ENCODE results near the gene CYP2A6. TPM values are rescaled to one million over a fixed set of nuclear protein-coding genes. Genes with fewer than 3 reads are reported as not detected.
"Not testable (repeated sequence)": the region's sequence is repeated elsewhere in the genome, so short reads cannot be mapped to it uniquely, and the experiment has no call there.

CYP2A6 gene, protein sequence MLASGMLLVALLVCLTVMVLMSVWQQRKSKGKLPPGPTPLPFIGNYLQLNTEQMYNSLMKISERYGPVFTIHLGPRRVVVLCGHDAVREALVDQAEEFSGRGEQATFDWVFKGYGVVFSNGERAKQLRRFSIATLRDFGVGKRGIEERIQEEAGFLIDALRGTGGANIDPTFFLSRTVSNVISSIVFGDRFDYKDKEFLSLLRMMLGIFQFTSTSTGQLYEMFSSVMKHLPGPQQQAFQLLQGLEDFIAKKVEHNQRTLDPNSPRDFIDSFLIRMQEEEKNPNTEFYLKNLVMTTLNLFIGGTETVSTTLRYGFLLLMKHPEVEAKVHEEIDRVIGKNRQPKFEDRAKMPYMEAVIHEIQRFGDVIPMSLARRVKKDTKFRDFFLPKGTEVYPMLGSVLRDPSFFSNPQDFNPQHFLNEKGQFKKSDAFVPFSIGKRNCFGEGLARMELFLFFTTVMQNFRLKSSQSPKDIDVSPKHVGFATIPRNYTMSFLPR
- 10 to 100 TPM in 1 of 6 donors, 1 to 10 TPM in 4, not detected in 1; 1.5 to 11.6 (median 2.9) TPM for total RNA-seq

DNA sequence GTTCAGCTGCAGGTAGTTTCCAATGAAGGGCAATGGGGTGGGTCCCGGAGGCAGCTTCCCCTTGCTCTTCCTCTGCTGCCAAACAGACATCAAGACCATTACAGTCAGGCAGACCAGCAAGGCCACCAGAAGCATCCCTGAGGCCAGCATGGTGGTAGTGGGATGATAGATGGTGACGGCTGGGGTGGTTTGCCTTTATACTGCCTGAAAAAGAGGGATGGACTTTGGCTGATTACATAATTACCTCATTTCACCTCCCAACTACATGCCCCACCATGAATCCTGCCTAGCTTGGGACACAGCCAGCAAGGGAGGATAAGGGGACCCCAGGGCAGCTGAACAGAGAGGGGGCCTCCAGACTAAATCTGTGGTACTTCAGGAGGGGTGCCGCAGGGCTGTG lies at the start of gene CYP2A6:
CYP2A6 (minus strand) TSS at position 171 of the 400 bp plus-strand sequence; CDS start at position 150, 21 bp downstream.
- not testable (repeated sequence) for H3K9me3 ChIP-seq; H3K4me3 ChIP-seq; H3K36me3 ChIP-seq; ATAC-seq (ENCODE audit: low FRiP score in 2 of 2); H3K4me1 ChIP-seq; DNase-seq; H3K27me3 ChIP-seq; H3K27ac ChIP-seq
- whole genome bisulfite sequencing, 2 donors: 85 to 88% methylated on average over 2 to 3 of the region's 3 CpGs

DNA sequence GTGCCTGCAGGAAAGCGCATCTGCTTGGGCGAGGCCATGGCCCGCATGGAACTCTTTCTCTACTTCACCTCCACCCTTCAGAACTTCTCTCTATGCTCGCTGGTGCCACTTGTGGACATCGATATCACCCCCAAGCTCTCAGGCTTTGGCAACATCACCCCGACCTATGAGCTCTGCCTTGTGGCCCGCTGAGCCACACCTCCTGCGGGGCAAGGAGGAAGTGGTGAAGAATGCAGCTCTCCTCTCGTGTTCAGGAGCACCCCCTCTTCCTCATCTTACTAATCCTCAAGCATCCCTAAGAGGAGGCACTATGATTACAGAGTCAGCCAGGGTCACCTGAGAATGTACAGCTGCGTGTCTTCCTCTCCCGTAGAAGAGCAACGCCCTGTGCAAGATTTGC lies 49.7 kb upstream of the CYP2A6 start:
- H3K36me3 ChIP-seq; DNase-seq; H3K4me3 ChIP-seq; H3K27ac ChIP-seq; H3K27me3 ChIP-seq; H3K9me3 ChIP-seq; ATAC-seq (ENCODE audit: low FRiP score in 2 of 2); H3K4me1 ChIP-seq: not testable (repeated sequence)
- 62 to 64% methylated on average over 12 of the region's 12 CpGs for WGBS, 2 donors

DNA sequence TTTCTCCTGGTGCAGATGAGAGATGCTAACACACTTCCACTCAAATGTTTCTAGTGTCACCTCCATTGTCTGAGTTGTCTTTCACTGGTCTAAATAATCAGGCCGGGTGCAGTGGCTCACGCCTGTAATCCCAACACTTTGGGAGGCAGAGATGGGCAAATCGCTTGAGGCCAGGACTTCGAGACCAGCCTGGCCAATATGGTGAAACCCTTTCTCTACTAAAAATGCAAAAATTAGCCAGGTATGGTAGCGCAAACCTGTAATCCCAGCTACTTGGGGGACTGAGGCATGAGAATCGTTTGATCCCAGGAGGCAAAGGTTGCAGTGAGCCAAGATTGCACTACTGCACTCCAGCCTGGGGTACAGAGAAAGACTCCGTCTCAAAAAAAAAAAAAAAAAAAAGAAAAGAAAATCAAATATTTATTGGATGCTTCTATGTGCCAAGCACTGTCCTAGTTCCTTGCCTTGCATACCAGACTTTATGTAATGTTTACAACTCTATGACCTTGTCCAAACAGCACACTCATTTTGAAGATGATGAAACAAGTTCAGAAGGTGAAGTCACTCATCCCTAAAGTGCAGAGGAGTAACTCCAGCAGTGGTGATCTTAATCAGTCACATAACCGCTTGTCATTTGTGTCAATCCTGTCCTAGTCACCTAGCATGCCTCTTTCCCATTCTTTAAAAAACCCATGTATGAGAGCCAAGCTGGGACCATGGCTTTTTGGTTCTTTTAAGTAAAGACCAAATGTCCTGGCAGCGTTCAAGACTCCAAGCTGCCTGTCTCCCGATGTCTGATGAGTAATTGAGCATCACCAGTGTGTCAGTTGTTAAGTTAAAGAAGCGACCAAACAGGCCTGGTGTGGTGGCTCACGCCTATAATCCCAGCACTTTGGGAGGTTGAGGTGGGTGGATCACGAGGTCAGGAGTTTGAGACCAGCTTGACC lies 46.9 kb upstream of the CYP2A6 start:
- H3K4me1 ChIP-seq; DNase-seq; H3K27ac ChIP-seq; H3K36me3 ChIP-seq; H3K4me3 ChIP-seq; ATAC-seq (ENCODE audit: low FRiP score in 2 of 2); H3K27me3 ChIP-seq; H3K9me3 ChIP-seq: not testable (repeated sequence)
- 77 to 81% methylated on average over 13 of the region's 13 CpGs for WGBS, 2 donors

DNA sequence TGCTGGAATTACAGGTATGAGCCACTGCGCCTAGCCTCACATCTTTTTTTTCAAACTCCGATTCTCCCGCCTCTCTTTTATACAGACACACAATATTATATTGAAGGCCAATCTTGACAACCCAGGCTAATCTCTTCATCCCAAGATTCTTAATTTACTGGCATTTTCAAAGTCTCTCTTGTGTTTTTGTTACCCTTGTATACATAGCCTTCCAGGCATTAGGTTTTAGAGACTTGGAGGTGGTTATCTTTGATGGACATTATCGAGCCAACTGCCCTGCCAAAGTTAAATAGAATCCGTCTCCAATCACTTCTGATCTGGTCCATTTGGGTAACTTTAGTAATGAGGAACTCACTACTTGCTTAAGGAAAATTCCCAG lies 46.2 kb upstream of the CYP2A6 start:
- H3K27me3 ChIP-seq: no peaks in the 10 kb centered on the region
- no peaks in the 10 kb centered on the region for H3K4me1 ChIP-seq
- no peak for ATAC-seq (ENCODE audit: low FRiP score in 2 of 2)
- no peak for TF ChIP-seq POLR2A (IDR thresholded peaks at IDR 0.05)
- no peak for TF ChIP-seq EP300 (IDR thresholded peaks at IDR 0.05)
- 98 to 99% methylated on average over 5 of the region's 5 CpGs for WGBS, 2 donors
- no peak overlapping the region for H3K27ac ChIP-seq
- no peak overlapping the region for H3K4me3 ChIP-seq
- no peaks in the 10 kb centered on the region for H3K36me3 ChIP-seq
- no peak for DNase-seq
- no peaks in the 10 kb centered on the region for H3K9me3 ChIP-seq

DNA sequence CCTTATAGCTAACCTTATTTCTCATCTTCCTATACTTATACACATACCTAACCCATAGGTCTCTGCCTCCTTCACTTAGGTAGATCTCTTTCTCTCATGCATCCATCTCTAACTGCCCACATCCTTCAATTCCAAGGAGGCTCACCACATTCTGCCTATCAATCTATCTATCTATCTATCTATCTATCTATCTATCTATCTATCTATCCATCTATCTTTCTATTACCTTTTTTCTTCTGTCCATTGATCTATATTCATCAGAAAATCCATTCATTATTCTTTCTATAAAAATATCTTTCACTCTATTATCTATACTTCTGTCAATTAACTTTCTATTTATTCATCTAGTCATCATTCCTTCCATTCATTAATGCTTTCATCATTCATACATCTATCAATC lies 42.9 kb upstream of the CYP2A6 start:
- TF ChIP-seq POLR2A (IDR thresholded peaks at IDR 0.05) (no peak), POLR2AphosphoS5 (IDR thresholded peaks at IDR 0.05) (no peak), EP300 (IDR thresholded peaks at IDR 0.05) (no peak)
- TF ChIP-seq, protein P1, sequence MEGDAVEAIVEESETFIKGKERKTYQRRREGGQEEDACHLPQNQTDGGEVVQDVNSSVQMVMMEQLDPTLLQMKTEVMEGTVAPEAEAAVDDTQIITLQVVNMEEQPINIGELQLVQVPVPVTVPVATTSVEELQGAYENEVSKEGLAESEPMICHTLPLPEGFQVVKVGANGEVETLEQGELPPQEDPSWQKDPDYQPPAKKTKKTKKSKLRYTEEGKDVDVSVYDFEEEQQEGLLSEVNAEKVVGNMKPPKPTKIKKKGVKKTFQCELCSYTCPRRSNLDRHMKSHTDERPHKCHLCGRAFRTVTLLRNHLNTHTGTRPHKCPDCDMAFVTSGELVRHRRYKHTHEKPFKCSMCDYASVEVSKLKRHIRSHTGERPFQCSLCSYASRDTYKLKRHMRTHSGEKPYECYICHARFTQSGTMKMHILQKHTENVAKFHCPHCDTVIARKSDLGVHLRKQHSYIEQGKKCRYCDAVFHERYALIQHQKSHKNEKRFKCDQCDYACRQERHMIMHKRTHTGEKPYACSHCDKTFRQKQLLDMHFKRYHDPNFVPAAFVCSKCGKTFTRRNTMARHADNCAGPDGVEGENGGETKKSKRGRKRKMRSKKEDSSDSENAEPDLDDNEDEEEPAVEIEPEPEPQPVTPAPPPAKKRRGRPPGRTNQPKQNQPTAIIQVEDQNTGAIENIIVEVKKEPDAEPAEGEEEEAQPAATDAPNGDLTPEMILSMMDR (IDR thresholded peaks at IDR 0.05): no peak
- no peak for DNase-seq
- H3K9me3 ChIP-seq: no peaks in the 10 kb centered on the region
- ATAC-seq (ENCODE audit: low FRiP score in 2 of 2): no peak
- H3K27ac ChIP-seq: no peak overlapping the region
- H3K4me1 ChIP-seq: no peaks in the 10 kb centered on the region
- H3K27me3 ChIP-seq: no peaks in the 10 kb centered on the region
- H3K36me3 ChIP-seq: no peaks in the 10 kb centered on the region
- H3K4me3 ChIP-seq: no peak overlapping the region

DNA sequence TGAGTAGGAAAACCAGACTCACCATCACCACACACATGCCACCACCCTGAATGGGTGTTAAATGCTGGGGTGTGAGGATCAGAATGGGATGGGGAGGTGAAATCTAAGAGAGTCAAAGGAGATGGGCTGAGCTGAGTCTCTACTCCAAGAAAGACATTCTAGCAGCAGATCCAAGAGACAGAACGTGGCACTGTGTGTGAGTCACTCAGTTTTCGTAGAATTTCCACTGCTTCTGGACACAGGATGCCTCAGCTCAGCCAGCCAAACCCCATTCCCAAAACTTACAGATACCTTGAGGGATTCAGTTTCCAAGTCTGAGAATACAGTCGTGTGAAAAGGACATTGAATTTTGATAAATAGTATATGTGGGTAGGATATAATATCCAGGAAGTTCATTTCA lies 39.1 kb upstream of the CYP2A6 start:
- TF ChIP-seq POLR2A (IDR thresholded peaks at IDR 0.05) (no peak), POLR2AphosphoS5 (IDR thresholded peaks at IDR 0.05) (no peak), EP300 (IDR thresholded peaks at IDR 0.05) (no peak)
- TF ChIP-seq, protein P1 (IDR thresholded peaks at IDR 0.05): no peak
- H3K27me3 ChIP-seq: no peaks in the 10 kb centered on the region
- no peaks in the 10 kb centered on the region for H3K4me1 ChIP-seq
- H3K27ac ChIP-seq: no peak overlapping the region
- no peak for DNase-seq
- H3K9me3 ChIP-seq: no peaks in the 10 kb centered on the region
- no peak for ATAC-seq (ENCODE audit: low FRiP score in 2 of 2)
- WGBS, 2 donors: 68 to 75% methylated on average over 3 of the region's 3 CpGs
- no peaks in the 10 kb centered on the region for H3K36me3 ChIP-seq
- H3K4me3 ChIP-seq: no peak overlapping the region

All from upper lobe of left lung (tissue), 6 donors.